ENCODE results near the gene RAET1G.
A peak's percentile ranks its signal among the peaks of the same experiment; 100 is the strongest.
"Not testable (repeated sequence)": the region's sequence is repeated elsewhere in the genome, so short reads cannot be mapped to it uniquely, and the experiment has no call there.

RAET1G gene

GRCh38 chr6:149933036-149933435 is 10.1 kb upstream of the RAET1G start:
- DNase-seq = no peak

- DNase-seq = no peak
Observed at GRCh38 chr6:149931501-149931900, 8.6 kb upstream of the RAET1G start.

GRCh38 chr6:149929422-149929821 is 6.5 kb upstream of the RAET1G start:
- no peak for DNase-seq

- not testable (repeated sequence) for DNase-seq
Observed at GRCh38 chr6:149927025-149927424, 4.1 kb upstream of the RAET1G start.

GRCh38 chr6:149925974-149926777 is 3.3 kb upstream of the RAET1G start:
- peak; percentile 91 to 93 for DNase-seq

GRCh38 chr6:149925253-149925973 is 2.5 kb upstream of the RAET1G start:
- DNase-seq = no peak

- no peak for DNase-seq
Observed at GRCh38 chr6:149924933-149925252, 2.0 kb upstream of the RAET1G start.

GRCh38 chr6:149924206-149924932 is 1.4 kb upstream of the RAET1G start:
- DNase-seq = no peak

GRCh38 chr6:149923327-149923986 is 536 bp upstream of the RAET1G start:
- no peak for DNase-seq

- DNase-seq = not testable (repeated sequence)
Observed at GRCh38 chr6:149922091-149922490, 830 bp downstream of the RAET1G start.

GRCh38 chr6:149921361-149921760 is 1.6 kb downstream of the RAET1G start:
- no peak for DNase-seq

GRCh38 chr6:149919834-149920225 is 3.1 kb downstream of the RAET1G start:
- DNase-seq = no peak

- DNase-seq = not testable (repeated sequence)
Observed at GRCh38 chr6:149919126-149919833, 3.6 kb downstream of the RAET1G start.

GRCh38 chr6:149918151-149918905 is 4.6 kb downstream of the RAET1G start:
- DNase-seq = no peak

GRCh38 chr6:149917679-149918078 is 5.2 kb downstream of the RAET1G start:
- no peak for DNase-seq

- DNase-seq = no peak
Observed at GRCh38 chr6:149915970-149916865, 6.7 kb downstream of the RAET1G start.

GRCh38 chr6:149913540-149914240 is 9.2 kb downstream of the RAET1G start:
- DNase-seq = no peak

- no peak for DNase-seq
Observed at GRCh38 chr6:149913085-149913484, 9.8 kb downstream of the RAET1G start.

GRCh38 chr6:149912680-149913079 is 10.2 kb downstream of the RAET1G start:
- DNase-seq = not testable (repeated sequence)

GRCh38 chr6:149910721-149911151 is 12.2 kb downstream of the RAET1G start:
- DNase-seq = no peak

Measured in activated CD4-positive, alpha-beta T cell treated with anti-CD3 and anti-CD28 coated beads, Interleukin-2, amount 50 U/mL, for 48 hours (primary cell).